PFSK-1 (cell line): ENCODE data around the gene HNRNPC.

Experiments used
- FOXP2 ChIP-seq: optimal IDR thresholded peaks from 2 replicates; pipeline ENCODE3; 2011; ENCODE audit warnings: borderline replicate concordance, control low read depth, inconsistent platforms; ENCODE audit not compliant: insufficient read depth; ENCODE audit errors: extremely low read length, extremely low read depth
- POLR2AphosphoS5 ChIP-seq: IDR thresholded peaks from 2 replicates; pipeline ENCODE4 v1.6.1; 2012; ENCODE audit warnings: low read depth, mild to moderate bottlenecking, control low read depth, low read length, moderate library complexity
- SIN3A ChIP-seq: IDR thresholded peaks from 2 replicates; pipeline ENCODE4 v1.6.1; 2012; ENCODE audit warnings: mild to moderate bottlenecking, low read length, moderate library complexity, borderline replicate concordance; ENCODE audit not compliant: insufficient read depth
- TAF1 ChIP-seq: IDR thresholded peaks from 2 replicates; pipeline ENCODE4 v1.6.1; 2012; ENCODE audit warnings: low read length, control low read depth, borderline replicate concordance; ENCODE audit not compliant: insufficient read depth
- TF ChIP-seq, protein P1 (sequence below), 2 experiments: IDR thresholded peaks; 2 replicates each; pipeline versions ENCODE4 v1.6.1 to v1.8.0; 2011 to 2012; ENCODE audit warnings: low read depth in 2 of 2, low read length in 2 of 2, control low read depth in 1 of 2, inconsistent platforms in 1 of 2, mild to moderate bottlenecking in 1 of 2, moderate library complexity in 1 of 2; ENCODE audit not compliant: insufficient read depth in 1 of 2

GRCh38 chr14:21299562-21300130 lies 30.4 kb upstream of the HNRNPC start:
- TF ChIP-seq SIN3A (no peak), TAF1 (no peak), POLR2AphosphoS5 (no peak), FOXP2 (no peak)
- TF ChIP-seq, protein P1, sequence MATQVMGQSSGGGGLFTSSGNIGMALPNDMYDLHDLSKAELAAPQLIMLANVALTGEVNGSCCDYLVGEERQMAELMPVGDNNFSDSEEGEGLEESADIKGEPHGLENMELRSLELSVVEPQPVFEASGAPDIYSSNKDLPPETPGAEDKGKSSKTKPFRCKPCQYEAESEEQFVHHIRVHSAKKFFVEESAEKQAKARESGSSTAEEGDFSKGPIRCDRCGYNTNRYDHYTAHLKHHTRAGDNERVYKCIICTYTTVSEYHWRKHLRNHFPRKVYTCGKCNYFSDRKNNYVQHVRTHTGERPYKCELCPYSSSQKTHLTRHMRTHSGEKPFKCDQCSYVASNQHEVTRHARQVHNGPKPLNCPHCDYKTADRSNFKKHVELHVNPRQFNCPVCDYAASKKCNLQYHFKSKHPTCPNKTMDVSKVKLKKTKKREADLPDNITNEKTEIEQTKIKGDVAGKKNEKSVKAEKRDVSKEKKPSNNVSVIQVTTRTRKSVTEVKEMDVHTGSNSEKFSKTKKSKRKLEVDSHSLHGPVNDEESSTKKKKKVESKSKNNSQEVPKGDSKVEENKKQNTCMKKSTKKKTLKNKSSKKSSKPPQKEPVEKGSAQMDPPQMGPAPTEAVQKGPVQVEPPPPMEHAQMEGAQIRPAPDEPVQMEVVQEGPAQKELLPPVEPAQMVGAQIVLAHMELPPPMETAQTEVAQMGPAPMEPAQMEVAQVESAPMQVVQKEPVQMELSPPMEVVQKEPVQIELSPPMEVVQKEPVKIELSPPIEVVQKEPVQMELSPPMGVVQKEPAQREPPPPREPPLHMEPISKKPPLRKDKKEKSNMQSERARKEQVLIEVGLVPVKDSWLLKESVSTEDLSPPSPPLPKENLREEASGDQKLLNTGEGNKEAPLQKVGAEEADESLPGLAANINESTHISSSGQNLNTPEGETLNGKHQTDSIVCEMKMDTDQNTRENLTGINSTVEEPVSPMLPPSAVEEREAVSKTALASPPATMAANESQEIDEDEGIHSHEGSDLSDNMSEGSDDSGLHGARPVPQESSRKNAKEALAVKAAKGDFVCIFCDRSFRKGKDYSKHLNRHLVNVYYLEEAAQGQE (IDR thresholded peaks at IDR 0.05; ENCODE audit: insufficient read depth in 1 of 2, low read depth in 2 of 2, low read length in 2 of 2), result no peak
